ENCODE data around the gene LMBRD1. TPM values are rescaled to one million over a fixed set of nuclear protein-coding genes. Genes with fewer than 3 reads are reported as not detected.
"Not testable (repeated sequence)": the region's sequence is repeated elsewhere in the genome, so short reads cannot be mapped to it uniquely, and the experiment has no call there.

Gene LMBRD1
- total RNA-seq, 1 donor from 2014 or later = 49.5 TPM

- DNase-seq (no peak), ATAC-seq (no peak)
- intact Hi-C loops (cut with micrococcal nuclease) = no loop called here
Measured at GRCh38 chr6:69763763-69764162, 33.0 kb downstream of the LMBRD1 start.

DNA sequence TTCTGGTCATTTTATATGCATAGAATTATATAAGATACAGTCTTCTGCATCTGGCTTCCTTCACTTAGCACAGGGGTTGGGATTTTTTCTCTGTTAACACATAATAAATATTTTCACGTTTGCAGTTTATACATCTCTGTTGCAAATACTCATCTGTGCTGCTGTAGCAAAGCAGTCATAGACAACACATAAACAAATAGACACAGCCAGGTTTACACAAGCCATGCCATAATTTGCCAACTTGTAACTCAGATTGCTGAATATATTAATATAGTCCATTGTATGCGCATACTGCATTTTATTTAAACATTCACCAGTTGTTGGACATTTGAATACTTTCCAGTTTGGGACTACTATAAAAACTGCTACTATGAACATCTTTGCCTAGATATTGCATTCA is 35.0 kb downstream of the LMBRD1 start:
- intact Hi-C loops (cut with micrococcal nuclease) = no loop called here
- ATAC-seq (no peak), DNase-seq (no peak)

- intact Hi-C loops (cut with micrococcal nuclease) = no loop called here
- no peak for DNase-seq
- ATAC-seq = no peak
Measured at GRCh38 chr6:69758214-69758613, 38.6 kb downstream of the LMBRD1 start.

GRCh38 chr6:69756907-69757306 is 39.9 kb downstream of the LMBRD1 start:
- DNase-seq = no peak
- intact Hi-C loops (cut with micrococcal nuclease) = no loop called here
- ATAC-seq = no peak

GRCh38 chr6:69756366-69756765 is 40.4 kb downstream of the LMBRD1 start:
- DNase-seq (no peak), ATAC-seq (no peak)
- intact Hi-C loops (cut with micrococcal nuclease) = no loop called here

DNA sequence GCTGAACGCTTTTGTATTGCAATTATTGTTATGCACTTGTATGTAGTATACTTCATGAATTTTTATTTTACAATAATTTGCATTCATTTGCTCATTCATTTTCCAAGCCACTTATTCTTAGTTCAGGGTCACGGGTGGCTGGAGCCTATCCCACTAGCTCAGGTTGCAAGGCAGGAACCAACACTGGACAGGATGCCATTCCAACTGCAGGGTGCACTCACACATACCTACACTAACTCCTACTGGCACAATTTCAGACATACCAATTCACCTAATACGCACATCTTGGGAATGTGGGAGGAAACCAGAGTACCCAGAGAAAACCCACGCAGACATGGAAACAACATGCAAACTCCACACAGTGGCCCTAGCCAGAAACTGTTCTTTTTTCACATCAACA is 61.8 kb downstream of the LMBRD1 start:
- no peak for ATAC-seq
- intact Hi-C loops (cut with micrococcal nuclease) = no loop called here

DNA sequence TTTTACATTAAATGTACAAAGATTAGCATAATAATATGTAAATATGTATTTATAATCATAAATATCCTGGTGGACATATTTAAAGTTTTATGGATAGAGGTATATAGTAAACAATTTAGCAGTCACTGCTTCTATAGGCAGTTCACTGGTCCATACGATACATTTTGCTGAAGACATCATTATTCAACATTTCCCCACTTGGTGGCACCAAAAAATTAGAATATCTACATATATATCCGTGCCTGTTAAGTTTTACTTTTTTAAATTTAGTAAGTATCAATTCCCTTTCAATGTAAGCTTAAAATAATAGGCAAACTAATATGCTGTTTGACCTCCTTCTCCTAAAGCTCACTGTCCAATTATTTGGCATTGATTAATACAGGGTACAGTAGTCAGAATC is 64.2 kb downstream of the LMBRD1 start:
- ATAC-seq = no peak
- intact Hi-C loops (cut with micrococcal nuclease) = no loop called here
- DNase-seq = no peak

More for the DNA sequence above, 61.8 kb downstream of the LMBRD1 start:
- DNase-seq = no peak

GRCh38 chr6:69732045-69732444 is 64.8 kb downstream of the LMBRD1 start:
- DNase-seq = no peak
- intact Hi-C loops (cut with micrococcal nuclease) = no loop called here
- ATAC-seq = no peak

GRCh38 chr6:69729870-69730449 is 66.8 kb downstream of the LMBRD1 start:
- ATAC-seq (no peak), DNase-seq (no peak)
- intact Hi-C loops (cut with micrococcal nuclease) = loop anchor here (5.0 kb wide), 1 partner anchor 377 kb away; no protein-coding TSS in a partner anchor

DNA sequence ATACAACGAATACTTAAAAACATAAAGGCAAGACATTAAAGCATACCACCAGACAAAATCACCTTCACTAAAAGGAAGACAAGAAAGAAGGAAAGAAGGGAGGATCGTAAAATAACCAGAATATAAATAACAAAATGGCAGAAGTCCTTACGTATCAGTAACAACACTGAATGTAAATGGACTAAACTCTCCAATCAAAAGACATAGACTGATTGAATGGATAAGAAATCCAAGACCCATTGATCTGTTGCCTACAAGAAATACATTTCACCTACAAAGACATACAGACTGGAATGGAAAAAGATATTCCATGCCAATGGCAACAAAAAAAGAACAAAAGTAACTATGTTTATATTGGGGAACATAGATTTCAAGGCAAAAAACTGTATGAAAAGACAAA is 74.1 kb downstream of the LMBRD1 start:
- no peak for DNase-seq
- intact Hi-C loops (cut with micrococcal nuclease) = no loop called here
- ATAC-seq = no peak

DNA sequence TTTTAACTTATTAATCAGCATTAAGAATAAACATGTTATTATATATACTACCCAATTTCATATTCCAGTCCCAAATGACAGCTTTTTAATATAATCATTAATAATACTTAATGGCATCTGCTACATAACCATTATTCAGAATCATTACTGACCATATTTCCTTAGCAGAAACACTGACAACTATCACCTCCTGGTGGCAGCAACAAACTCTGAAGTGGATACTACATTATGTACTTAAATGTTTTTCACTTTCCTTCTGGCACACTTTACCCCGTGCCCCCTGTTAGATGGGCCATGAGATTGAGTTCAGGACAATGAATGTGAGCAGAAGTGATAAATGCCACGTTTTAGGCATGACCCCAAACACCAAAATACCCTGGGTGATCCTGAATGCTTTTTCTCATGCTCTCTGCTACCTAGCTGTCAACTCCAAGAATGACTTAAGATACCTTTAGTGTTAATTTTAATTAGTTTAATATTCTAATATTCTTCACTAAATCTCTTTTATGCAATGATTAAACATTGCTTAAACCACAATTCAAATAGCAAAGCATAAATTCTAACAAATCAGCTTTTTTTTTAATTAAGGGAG is 77.1 kb downstream of the LMBRD1 start:
- intact Hi-C loops (cut with micrococcal nuclease) = no loop called here
- DNase-seq (no peak), ATAC-seq (no peak)

DNA sequence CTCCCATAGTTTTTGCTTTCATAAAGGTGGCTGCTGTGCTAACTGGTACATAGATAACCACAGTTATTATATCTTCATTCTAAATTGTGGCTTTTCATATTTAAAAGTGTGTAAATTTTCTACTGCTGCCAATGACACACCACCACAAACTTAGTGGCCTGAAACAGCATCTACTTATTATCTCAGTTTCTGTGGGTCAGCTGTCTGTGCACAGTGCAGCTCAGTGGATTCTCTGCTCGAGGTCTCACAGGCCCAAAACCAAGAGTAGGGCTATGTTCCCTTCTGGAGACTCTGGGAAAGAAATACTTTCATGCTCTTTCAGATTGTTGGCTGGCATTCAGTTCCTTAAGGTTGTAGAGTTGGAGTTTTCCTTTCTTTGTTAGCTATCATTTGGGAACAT is 90.1 kb downstream of the LMBRD1 start:
- ATAC-seq (no peak), DNase-seq (no peak)
- intact Hi-C loops (cut with micrococcal nuclease) = no loop called here

GRCh38 chr6:69705954-69706353 is 90.9 kb downstream of the LMBRD1 start:
- ATAC-seq = no peak
- DNase-seq = no peak
- intact Hi-C loops (cut with micrococcal nuclease) = no loop called here

DNA sequence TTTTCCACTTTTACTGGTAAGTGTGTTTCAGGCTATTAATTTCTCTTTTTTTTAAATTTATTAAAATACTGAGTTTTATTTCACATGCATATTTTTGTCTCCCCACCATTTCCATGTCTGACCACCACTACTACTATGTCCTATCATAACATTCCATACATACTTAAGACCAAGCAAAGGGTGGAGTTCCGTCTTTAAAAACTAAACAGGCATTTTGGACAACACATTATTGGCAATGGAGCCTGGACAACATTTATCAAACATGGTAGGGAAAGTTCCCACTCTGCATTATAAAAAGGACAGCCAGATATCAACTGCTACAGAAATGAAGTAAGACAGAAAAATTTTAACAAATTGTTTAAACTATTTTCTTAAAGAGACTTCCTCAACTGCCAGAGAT is 91.9 kb downstream of the LMBRD1 start:
- ATAC-seq (no peak), DNase-seq (no peak)
- intact Hi-C loops (cut with micrococcal nuclease) = no loop called here

DNA sequence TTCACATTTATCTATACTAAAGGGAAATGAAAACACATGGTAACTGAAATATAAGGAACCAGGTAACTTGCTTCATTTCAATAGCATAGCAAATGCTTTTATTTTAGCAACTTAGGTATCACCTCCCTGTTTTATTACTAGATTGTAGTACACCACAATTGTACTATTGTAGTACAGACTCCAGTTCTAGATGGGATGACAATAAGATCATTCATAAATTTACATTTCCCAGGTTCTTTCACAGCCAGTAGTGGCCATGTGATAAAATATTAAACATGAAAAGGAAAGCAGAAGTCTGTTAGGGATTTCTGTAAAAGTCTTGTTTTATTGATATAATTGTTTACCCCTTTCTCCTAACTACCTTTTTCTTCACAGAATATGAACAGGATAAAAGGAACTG is 97.2 kb downstream of the LMBRD1 start:
- ATAC-seq (no peak), DNase-seq (no peak)
- intact Hi-C loops (cut with micrococcal nuclease) = no loop called here

DNA sequence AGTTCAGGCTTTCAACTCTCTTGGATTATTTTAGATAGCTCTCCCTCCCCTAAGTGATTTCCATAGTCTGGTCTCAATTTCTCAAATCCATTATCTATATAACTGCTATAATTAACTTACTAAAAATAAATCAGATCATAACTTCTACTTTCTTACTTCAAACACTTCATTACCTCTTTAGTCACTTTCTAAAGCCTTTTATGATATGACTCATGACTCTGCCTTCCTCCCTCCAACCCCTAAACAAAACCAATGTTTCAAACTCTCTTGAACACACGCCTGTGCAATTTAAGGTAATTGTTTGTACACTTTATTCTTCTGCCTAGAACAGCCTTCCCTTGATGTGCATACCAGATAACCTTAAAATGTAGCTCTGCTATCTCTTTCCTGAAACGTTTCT is 100.5 kb downstream of the LMBRD1 start:
- no peak for DNase-seq
- ATAC-seq = no peak
- intact Hi-C loops (cut with micrococcal nuclease) = no loop called here

DNA sequence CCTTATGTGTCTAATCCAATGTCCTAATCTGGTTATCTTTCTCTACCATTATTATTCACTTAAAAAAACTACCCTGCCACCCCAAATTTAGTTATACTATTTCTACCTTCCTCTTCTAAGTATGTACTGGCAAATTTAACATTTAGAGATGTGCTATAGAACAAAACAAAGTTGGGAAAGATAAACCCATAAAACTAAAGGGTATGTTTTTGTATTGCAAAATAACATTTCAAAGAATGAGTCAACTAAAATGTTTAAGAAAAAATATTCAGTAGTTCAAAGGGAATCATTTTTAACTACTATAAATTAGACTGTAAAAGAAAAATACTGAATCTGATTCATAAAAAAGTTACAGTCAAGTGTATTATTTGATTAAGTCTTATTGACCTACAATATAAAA is 103.0 kb downstream of the LMBRD1 start:
- no peak for ATAC-seq
- DNase-seq = no peak
- intact Hi-C loops (cut with micrococcal nuclease) = no loop called here

- DNase-seq (no peak), ATAC-seq (no peak)
- intact Hi-C loops (cut with micrococcal nuclease) = no loop called here
Measured at GRCh38 chr6:69690986-69691385, 105.8 kb downstream of the LMBRD1 start.

GRCh38 chr6:69680302-69680701 is 116.5 kb downstream of the LMBRD1 start:
- no peak for ATAC-seq
- intact Hi-C loops (cut with micrococcal nuclease) = no loop called here
- no peak for DNase-seq

DNA sequence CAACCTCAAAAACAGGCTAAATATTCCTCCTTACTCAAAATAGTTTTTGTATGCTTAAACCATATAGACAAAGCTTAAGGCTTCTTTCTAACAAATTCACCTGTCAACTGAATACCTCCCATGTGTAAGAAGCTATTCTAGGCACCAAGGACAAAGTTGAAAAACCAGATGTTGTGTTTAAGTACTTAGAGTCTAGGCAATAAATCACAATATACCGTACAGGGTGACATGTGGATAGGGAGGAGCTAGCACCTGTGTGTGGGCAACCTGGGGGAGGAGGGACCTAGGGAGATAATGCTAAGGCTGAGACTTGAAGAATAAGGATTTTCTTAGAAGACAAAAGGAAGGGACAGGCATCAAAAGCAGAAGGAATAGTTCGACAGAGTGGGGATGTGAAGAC is 123.5 kb downstream of the LMBRD1 start:
- no peak for DNase-seq
- intact Hi-C loops (cut with micrococcal nuclease) = no loop called here
- no peak for ATAC-seq

DNA sequence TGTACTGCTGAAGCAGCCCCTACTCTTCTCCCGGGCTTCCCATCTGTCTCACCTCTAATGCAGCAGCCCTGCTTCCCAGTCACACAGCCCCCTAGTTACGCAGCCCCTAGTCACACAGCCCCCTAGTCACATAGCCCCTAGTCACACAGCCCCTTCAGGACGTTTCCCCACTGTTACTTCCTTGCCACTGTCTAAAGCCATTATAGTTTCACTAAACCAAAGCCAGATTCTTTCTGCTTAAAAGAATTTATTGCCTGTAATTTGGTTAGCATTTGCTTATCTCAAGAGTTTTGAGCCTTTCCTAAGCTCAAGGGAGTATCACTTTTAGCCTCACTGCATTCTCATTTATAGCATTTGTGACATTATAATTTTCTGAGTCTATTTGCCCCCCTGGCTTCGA is 127.9 kb downstream of the LMBRD1 start:
- ATAC-seq (no peak), DNase-seq (no peak)
- intact Hi-C loops (cut with micrococcal nuclease) = no loop called here

GRCh38 chr6:69666779-69667178 is 130.0 kb downstream of the LMBRD1 start:
- not testable (repeated sequence) for DNase-seq, ATAC-seq

More at GRCh38 chr6:69666779-69667178, 130.0 kb downstream of the LMBRD1 start:
- intact Hi-C loops (cut with micrococcal nuclease) = not testable (repeated sequence)

All from left ventricle myocardium superior (tissue), 1 donor.